Neural crest cell (in vitro differentiated cells): Measurements from ENCODE around the gene CCDC63. TPM values are rescaled to one million over a fixed set of nuclear protein-coding genes. Genes with fewer than 3 reads are reported as not detected.
"Not testable (repeated sequence)": the region's sequence is repeated elsewhere in the genome, so short reads cannot be mapped to it uniquely, and the experiment has no call there.

Experiments used
- DNase-seq: peaks from one replicate; pipeline ENCODE4 v3.0.0; 2021; ENCODE audit warnings: low read depth, mixed read lengths, low spot score
- H3K27ac Mint-ChIP-seq: one replicate; pipeline ENCODE4 v1.8.0; 2021; ENCODE audit warnings: mild to moderate bottlenecking, mixed read lengths; ENCODE audit not compliant: unreplicated experiment
- H3K27me3 Mint-ChIP-seq: 2 replicates; pipeline ENCODE4 v1.8.0; 2021; ENCODE audit warnings: low read depth, mild to moderate bottlenecking, mixed read lengths
- H3K36me3 Mint-ChIP-seq: 2 replicates; pipeline ENCODE4 v1.8.0; 2021; ENCODE audit warnings: low read depth, mild to moderate bottlenecking, mixed read lengths
- H3K4me1 Mint-ChIP-seq: 2 replicates; pipeline ENCODE4 v1.8.0; 2021; ENCODE audit warnings: mixed read lengths
- H3K4me3 Mint-ChIP-seq: one replicate; pipeline ENCODE4 v1.8.0; 2021; ENCODE audit warnings: mild to moderate bottlenecking, mixed read lengths
- H3K9me3 Mint-ChIP-seq: 2 replicates; pipeline ENCODE4 v1.8.0; 2021; ENCODE audit warnings: mixed read lengths
- total RNA-seq: library from RNA; stranded (reverse); gene quantifications from 2 replicates; pipeline ENCODE4 v1.2.1, GENCODE V29; 2021
- TF ChIP-seq, protein P1 (sequence below): fragments of 200-600 bp; sonication (generic); conservative IDR thresholded peaks from 2 replicates; pipeline ENCODE4 v1.5.0; 2021; ENCODE audit warnings: antibody characterized with exemption, mild to moderate bottlenecking

CCDC63 gene
- total RNA-seq, 1 donor from 2014 or later, result not detected

DNA sequence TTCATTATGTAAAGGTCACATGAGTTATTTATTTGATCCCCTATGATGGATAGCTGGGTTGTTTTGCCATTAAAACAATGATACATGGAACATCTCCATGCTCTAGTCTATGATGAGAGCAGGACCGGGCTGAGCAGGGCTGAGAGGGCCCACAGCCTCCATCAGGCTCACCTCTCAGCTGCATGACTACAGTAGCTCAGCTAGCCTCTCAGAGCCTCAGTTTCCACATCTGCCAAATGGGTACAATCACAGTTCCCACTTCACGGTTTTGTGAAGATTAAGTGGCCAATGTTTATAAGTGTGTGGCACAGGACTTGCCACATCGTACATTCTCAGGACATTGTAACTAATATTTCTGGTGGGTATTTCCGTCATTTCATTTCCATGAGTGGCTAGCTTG is 93.5 kb downstream of the CCDC63 start:
- TF ChIP-seq, protein P1, sequence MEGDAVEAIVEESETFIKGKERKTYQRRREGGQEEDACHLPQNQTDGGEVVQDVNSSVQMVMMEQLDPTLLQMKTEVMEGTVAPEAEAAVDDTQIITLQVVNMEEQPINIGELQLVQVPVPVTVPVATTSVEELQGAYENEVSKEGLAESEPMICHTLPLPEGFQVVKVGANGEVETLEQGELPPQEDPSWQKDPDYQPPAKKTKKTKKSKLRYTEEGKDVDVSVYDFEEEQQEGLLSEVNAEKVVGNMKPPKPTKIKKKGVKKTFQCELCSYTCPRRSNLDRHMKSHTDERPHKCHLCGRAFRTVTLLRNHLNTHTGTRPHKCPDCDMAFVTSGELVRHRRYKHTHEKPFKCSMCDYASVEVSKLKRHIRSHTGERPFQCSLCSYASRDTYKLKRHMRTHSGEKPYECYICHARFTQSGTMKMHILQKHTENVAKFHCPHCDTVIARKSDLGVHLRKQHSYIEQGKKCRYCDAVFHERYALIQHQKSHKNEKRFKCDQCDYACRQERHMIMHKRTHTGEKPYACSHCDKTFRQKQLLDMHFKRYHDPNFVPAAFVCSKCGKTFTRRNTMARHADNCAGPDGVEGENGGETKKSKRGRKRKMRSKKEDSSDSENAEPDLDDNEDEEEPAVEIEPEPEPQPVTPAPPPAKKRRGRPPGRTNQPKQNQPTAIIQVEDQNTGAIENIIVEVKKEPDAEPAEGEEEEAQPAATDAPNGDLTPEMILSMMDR, result no peak
- no peak for DNase-seq
- Mint-ChIP-seq H3K36me3 (no peaks in the 10 kb centered on the region), H3K27ac (no peak overlapping the region), H3K27me3 (peaks cover 65% of the 10 kb centered on the region), H3K4me1 (peaks cover 7% of the 10 kb centered on the region), H3K9me3 (no peaks in the 10 kb centered on the region), H3K4me3 (no peak overlapping the region)

DNA sequence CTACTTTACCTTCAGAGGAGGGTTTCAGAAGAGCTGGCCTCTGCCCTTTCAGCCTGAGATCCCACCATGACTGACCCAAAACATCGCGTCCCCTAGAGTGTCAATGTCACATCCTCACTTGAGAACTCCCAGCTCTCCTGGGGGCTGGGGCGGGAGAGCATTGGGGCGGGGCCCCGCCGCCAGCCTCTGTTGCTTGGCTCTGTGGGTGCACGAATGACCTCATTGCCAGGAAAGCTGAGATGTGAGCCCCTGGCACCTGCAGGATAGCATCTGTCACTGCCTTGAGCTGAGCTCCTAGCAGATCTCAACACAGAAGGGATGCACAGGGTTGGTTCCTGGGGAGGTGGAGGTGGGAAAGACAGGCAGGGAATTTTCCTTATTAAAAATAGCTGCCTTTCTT is 94.1 kb downstream of the CCDC63 start:
- Mint-ChIP-seq H3K36me3 (no peaks in the 10 kb centered on the region), H3K27ac (no peak overlapping the region), H3K4me1 (peaks cover 7% of the 10 kb centered on the region), H3K9me3 (no peaks in the 10 kb centered on the region), H3K4me3 (no peak overlapping the region), H3K27me3 (peaks cover 58% of the 10 kb centered on the region)
- no peak for DNase-seq
- TF ChIP-seq, protein P1, result no peak

DNA sequence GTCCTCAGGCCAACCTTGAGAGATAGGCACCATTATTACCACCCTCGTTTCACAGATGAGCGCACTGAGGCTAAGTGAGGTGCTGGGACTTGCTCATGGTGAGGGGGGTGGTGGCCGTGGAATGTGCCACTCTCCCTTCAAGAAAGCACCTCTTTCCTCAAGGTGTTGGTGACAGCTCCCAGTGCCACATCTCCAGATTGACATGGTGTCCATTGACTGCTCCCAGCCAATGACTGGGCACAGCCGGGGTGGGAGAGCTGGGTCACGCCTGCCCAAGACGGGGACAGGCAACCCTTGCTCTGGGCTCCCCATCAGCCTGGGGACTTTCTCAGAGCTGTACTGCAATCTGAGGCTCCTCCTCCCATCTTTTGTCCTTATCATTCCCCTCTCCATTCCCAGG is 94.6 kb downstream of the CCDC63 start:
- Mint-ChIP-seq H3K4me1 (peaks cover 7% of the 10 kb centered on the region), H3K9me3 (no peaks in the 10 kb centered on the region), H3K36me3 (no peaks in the 10 kb centered on the region), H3K4me3 (no peak overlapping the region), H3K27ac (no peak overlapping the region), H3K27me3 (peaks cover 54% of the 10 kb centered on the region)
- TF ChIP-seq, protein P1, result no peak
- DNase-seq, result no peak

DNA sequence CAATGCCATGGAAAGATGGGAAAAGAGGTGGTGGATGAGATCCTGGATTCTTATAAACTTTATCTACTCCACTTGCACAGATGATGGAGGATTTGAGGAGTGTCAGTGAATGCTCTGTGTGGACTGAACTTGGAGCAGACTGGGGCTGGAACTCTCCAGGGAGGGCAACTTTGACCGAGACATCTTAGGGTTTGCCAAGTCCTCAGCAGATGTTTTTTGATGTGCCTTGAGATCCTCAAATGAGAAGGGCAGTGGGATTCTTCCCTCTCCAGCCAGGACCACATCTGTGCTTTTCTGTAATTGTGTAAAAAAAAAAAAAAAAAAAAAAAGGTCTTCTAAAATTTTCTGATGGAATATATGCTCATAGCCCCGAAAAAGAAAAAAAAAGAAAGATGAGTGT is 96.6 kb downstream of the CCDC63 start:
- no peaks in the 10 kb centered on the region for H3K4me1 Mint-ChIP-seq
- TF ChIP-seq, protein P1, result no peak
- DNase-seq, result no peak

DNA sequence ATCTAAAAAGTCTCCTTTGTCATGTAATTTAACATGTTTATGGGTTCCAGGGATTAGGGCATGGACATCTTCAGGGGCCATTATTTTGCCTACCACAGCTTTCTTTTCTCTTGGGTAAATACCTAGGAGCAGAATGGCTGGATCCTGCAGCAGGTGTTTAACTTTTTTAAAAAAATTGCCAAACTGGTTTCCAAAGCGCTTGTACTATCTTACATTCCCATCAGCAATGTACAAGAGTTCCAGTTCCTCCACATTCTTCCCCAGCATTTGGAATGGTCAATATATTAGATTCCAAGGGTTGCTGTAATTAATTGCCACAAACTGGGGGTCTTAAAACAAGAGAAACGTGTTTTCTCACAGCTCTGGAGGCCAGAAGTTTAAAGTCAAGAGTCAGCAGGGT is 101.3 kb downstream of the CCDC63 start:
- DNase-seq, result no peak
- H3K4me3 Mint-ChIP-seq, result no peak overlapping the region
- peaks cover 21% of the 10 kb centered on the region for H3K27me3 Mint-ChIP-seq
- no peaks in the 10 kb centered on the region for H3K4me1 Mint-ChIP-seq
- no peaks in the 10 kb centered on the region for H3K36me3 Mint-ChIP-seq
- no peak overlapping the region for H3K27ac Mint-ChIP-seq
- peaks cover 12% of the 10 kb centered on the region for H3K9me3 Mint-ChIP-seq
- TF ChIP-seq, protein P1, result no peak

More for the DNA sequence above, 96.6 kb downstream of the CCDC63 start:
- no peak overlapping the region for H3K27ac Mint-ChIP-seq
- no peak overlapping the region for H3K4me3 Mint-ChIP-seq
- H3K36me3 Mint-ChIP-seq, result no peaks in the 10 kb centered on the region
- peaks cover 38% of the 10 kb centered on the region for H3K27me3 Mint-ChIP-seq
- peaks cover 4% of the 10 kb centered on the region for H3K9me3 Mint-ChIP-seq

DNA sequence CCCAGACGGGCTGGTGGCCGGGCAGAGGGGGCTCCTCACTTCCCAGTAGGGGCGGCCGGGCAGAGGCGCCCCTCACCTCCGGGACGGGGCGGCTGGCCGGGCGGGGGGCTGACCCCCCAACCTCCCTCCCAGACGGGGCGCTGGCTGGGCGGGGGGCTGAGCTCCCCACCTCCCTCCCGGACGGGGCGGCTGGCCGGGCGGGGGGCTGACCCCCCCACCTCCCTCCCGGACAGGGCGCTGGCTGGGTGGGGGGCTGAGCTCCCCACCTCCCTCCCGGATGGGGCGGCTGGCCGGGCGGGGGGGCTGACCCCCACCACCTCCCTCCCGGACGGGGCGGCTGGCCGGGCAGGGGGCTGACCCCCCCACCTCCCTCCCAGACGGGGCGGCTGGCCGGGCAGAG is 103.7 kb downstream of the CCDC63 start:
- not testable (repeated sequence) for H3K36me3 Mint-ChIP-seq, H3K4me1 Mint-ChIP-seq, H3K4me3 Mint-ChIP-seq, H3K27ac Mint-ChIP-seq, DNase-seq
- Mint-ChIP-seq H3K9me3 (peaks cover 12% of the 10 kb centered on the region), H3K27me3 (peaks cover 23% of the 10 kb centered on the region)

DNA sequence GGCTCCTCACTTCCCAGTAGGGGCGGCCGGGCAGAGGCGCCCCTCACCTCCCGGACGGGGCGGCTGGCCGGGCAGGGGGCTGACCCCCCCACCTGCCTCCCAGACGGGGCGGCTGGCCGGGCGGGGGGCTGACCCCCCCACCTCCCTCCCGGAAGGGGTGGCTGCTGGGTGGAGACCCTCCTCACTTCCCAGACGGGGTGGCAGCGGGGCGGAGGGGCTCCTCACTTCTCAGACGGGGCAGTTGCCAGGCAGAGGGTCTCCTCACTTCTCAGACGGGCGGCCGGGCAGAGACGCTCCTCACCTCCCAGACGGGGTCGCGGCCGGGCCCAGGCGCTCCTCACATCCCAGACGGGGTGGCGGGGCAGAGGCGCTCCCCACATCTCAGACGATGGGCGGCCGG is 104.1 kb downstream of the CCDC63 start:
- not testable (repeated sequence) for H3K36me3 Mint-ChIP-seq, H3K4me3 Mint-ChIP-seq, DNase-seq, H3K27ac Mint-ChIP-seq, H3K4me1 Mint-ChIP-seq
- peaks cover 23% of the 10 kb centered on the region for H3K27me3 Mint-ChIP-seq
- H3K9me3 Mint-ChIP-seq, result peaks cover 12% of the 10 kb centered on the region
